ENCODE data around the gene VAMP1. TPM values are rescaled to one million over a fixed set of nuclear protein-coding genes. Genes with fewer than 3 reads are reported as not detected.
A peak's percentile ranks its signal among the peaks of the same experiment; 100 is the strongest.

The VAMP1 gene
- polyA plus RNA-seq, 3 donors, result 0.84 to 24.6 (median 0.85) TPM

- H3K27me3 ChIP-seq (ENCODE audit: control insufficient read depth in 2 of 2, insufficient read depth in 2 of 2, low read length in 2 of 2), result no peaks in the 10 kb centered on the region
- no peaks in the 10 kb centered on the region for H3K9me3 Mint-ChIP-seq
- intact Hi-C loops (cut with micrococcal nuclease), result no loop called here
- no peaks in the 10 kb centered on the region for H4K20me1 ChIP-seq (ENCODE audit: insufficient read depth, low read length)
- H3K27ac Mint-ChIP-seq, result peak overlapping the region; percentile 92 to 97 (median 95)
- peaks cover 21 to 24% of the 10 kb centered on the region in 2 donors for H3K4me1 ChIP-seq (ENCODE audit: control insufficient read depth in 1 of 2, insufficient read depth in 2 of 2, low read length in 2 of 2)
- H3K9ac ChIP-seq (ENCODE audit: insufficient read depth, low read length, poor library complexity, severe bottlenecking), result peak overlapping the region; percentile 88
- 18% methylated on average over 11 of the region's 11 CpGs for WGBS (ENCODE audit: insufficient coverage)
- peak overlapping the region; percentile 63 to 94 (median 66) for H3K4me3 ChIP-seq (replicated peaks in 1 of 3; ENCODE audit: low read depth in 2 of 3, low read length in 3 of 3)
- peaks cover 28% of the 10 kb centered on the region for H3K4me1 Mint-ChIP-seq
- peaks cover 19 to 43% of the 10 kb centered on the region in 2 donors for H3K36me3 ChIP-seq (replicated peaks in 1 of 2; ENCODE audit: control insufficient read depth in 1 of 2, insufficient read depth in 2 of 2, low read length in 2 of 2)
- H3K9me3 ChIP-seq (replicated peaks in 1 of 2; ENCODE audit: control insufficient read depth in 1 of 2, insufficient read depth in 1 of 2, low read length in 2 of 2), result no peaks in the 10 kb centered on the region
- peak overlapping the region; percentile 91 for H3K4me2 ChIP-seq (replicated peaks; ENCODE audit: extremely low read depth, low read length, poor library complexity, severe bottlenecking)
- H3K27ac ChIP-seq (ENCODE audit: low read depth in 1 of 2, low read length in 2 of 2), result peak overlapping the region; percentile 85 to 92
- H2AFZ ChIP-seq (ENCODE audit: insufficient read depth, low read depth, low read length, poor library complexity, severe bottlenecking), result peak overlapping the region; percentile 97
- no peak for DNase-seq
- H3K27me3 Mint-ChIP-seq (ENCODE audit: low read depth in 3 of 3), result no peaks in the 10 kb centered on the region
- peaks cover 28% of the 10 kb centered on the region for H3K79me2 ChIP-seq (ENCODE audit: insufficient read depth, low read length)
- TF ChIP-seq, protein P1, sequence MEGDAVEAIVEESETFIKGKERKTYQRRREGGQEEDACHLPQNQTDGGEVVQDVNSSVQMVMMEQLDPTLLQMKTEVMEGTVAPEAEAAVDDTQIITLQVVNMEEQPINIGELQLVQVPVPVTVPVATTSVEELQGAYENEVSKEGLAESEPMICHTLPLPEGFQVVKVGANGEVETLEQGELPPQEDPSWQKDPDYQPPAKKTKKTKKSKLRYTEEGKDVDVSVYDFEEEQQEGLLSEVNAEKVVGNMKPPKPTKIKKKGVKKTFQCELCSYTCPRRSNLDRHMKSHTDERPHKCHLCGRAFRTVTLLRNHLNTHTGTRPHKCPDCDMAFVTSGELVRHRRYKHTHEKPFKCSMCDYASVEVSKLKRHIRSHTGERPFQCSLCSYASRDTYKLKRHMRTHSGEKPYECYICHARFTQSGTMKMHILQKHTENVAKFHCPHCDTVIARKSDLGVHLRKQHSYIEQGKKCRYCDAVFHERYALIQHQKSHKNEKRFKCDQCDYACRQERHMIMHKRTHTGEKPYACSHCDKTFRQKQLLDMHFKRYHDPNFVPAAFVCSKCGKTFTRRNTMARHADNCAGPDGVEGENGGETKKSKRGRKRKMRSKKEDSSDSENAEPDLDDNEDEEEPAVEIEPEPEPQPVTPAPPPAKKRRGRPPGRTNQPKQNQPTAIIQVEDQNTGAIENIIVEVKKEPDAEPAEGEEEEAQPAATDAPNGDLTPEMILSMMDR (IDR thresholded peaks at IDR 0.05), result no peak
- peaks cover 32 to 35% of the 10 kb centered on the region in 2 donors for H3K36me3 Mint-ChIP-seq
- H3K4me3 Mint-ChIP-seq, result peak overlapping the region; percentile 95 to 98
These were observed 19.6 kb downstream of the VAMP1 start for GRCh38 chr12:6450869-6451347.

DNA sequence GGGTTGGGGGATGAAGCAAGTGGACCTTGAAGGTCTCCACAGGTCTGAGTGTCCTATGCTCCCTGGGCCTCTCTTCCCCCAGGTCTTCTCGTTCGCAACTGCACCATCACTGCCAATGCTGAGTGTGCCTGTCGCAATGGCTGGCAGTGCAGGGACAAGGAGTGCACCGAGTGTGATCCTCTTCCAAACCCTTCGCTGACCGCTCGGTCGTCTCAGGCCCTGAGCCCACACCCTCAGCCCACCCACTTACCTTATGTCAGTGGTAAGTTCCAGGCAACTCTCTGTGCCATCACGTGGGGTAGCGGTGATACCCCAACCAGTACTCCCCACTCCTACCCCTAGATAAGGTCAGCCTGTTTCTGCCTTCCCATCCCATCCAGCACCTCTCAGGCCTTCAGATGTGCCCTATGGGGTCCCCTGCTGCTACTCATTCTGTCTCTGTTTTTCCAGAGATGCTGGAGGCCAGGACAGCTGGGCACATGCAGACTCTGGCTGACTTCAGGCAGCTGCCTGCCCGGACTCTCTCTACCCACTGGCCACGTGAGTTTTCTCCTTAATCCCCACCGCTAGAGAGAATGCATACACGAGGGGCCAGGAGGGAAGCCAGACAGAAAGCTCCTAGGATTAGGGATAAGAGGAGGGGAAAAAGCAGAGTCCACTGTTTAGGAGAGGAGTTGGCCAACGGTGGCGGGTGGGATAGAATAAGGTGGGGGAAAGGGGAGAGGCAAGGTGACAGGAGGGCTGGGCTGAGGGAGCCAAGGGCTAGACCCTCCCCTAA, 20.2 kb downstream of the VAMP1 start:
- H3K9me3 ChIP-seq (replicated peaks in 1 of 2; ENCODE audit: control insufficient read depth in 1 of 2, insufficient read depth in 1 of 2, low read length in 2 of 2), result no peaks in the 10 kb centered on the region
- H4K20me1 ChIP-seq (ENCODE audit: insufficient read depth, low read length), result no peaks in the 10 kb centered on the region
- Mint-ChIP-seq H3K27me3 (ENCODE audit: low read depth in 3 of 3) (no peaks in the 10 kb centered on the region), H3K4me3 (peak overlapping the region; percentile 95 to 98), H3K9me3 (no peaks in the 10 kb centered on the region), H3K27ac (peak overlapping the region in 4 of 7 donors; percentile 46 to 94 (median 67)), H3K36me3 (peaks cover 29 to 38% of the 10 kb centered on the region in 2 donors), H3K4me1 (peaks cover 28% of the 10 kb centered on the region)
- no peak for DNase-seq
- 93% methylated on average over 13 of the region's 16 CpGs for WGBS (ENCODE audit: insufficient coverage)
- peak overlapping the region in 1 of 3 experiments; percentile 94 for H3K4me3 ChIP-seq (replicated peaks in 1 of 3; ENCODE audit: low read depth in 2 of 3, low read length in 3 of 3)
- no peaks in the 10 kb centered on the region for H3K27me3 ChIP-seq (ENCODE audit: control insufficient read depth in 2 of 2, insufficient read depth in 2 of 2, low read length in 2 of 2)
- H3K4me2 ChIP-seq (replicated peaks; ENCODE audit: extremely low read depth, low read length, poor library complexity, severe bottlenecking), result peak overlapping the region; percentile 91
- peaks cover 16 to 42% of the 10 kb centered on the region in 2 donors for H3K36me3 ChIP-seq (replicated peaks in 1 of 2; ENCODE audit: control insufficient read depth in 1 of 2, insufficient read depth in 2 of 2, low read length in 2 of 2)
- H3K9ac ChIP-seq (ENCODE audit: insufficient read depth, low read length, poor library complexity, severe bottlenecking), result no peak overlapping the region
- peak overlapping the region in 1 of 2 donors; percentile 92 for H3K27ac ChIP-seq (ENCODE audit: low read depth in 1 of 2, low read length in 2 of 2)
- H3K4me1 ChIP-seq (ENCODE audit: control insufficient read depth in 1 of 2, insufficient read depth in 2 of 2, low read length in 2 of 2), result peaks cover 21 to 24% of the 10 kb centered on the region in 2 donors
- intact Hi-C loops (cut with micrococcal nuclease), result no loop called here
- peaks cover 28% of the 10 kb centered on the region for H3K79me2 ChIP-seq (ENCODE audit: insufficient read depth, low read length)
- TF ChIP-seq, protein P1 (IDR thresholded peaks at IDR 0.05), result no peak
- H2AFZ ChIP-seq (ENCODE audit: insufficient read depth, low read depth, low read length, poor library complexity, severe bottlenecking), result peak overlapping the region; percentile 97

All from CD14-positive monocyte (primary cell).